ENCODE data around the gene FGR.
A peak's percentile ranks its signal among the peaks of the same experiment; 100 is the strongest.

Gene FGR

DNA sequence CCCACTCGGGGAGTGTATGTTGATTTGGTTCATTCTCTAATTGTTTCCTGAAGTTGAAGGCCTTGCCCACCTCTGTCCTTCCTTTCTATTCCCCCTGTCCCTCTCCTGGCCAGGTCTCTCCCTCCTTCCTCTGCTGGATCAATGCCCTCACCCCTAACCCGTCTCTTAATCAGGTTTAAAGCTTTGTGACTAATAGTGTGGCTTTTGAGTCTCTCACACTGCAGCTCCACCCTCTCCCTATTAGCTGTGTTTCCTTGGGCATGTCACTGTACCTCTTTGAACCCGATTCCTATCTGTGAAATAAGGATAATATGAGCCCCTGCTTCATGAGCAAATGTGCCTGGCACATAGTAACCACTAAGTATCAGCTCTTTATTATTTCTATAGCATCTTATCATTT lies 51.5 kb downstream of the FGR start:
- TF ChIP-seq, protein P1, sequence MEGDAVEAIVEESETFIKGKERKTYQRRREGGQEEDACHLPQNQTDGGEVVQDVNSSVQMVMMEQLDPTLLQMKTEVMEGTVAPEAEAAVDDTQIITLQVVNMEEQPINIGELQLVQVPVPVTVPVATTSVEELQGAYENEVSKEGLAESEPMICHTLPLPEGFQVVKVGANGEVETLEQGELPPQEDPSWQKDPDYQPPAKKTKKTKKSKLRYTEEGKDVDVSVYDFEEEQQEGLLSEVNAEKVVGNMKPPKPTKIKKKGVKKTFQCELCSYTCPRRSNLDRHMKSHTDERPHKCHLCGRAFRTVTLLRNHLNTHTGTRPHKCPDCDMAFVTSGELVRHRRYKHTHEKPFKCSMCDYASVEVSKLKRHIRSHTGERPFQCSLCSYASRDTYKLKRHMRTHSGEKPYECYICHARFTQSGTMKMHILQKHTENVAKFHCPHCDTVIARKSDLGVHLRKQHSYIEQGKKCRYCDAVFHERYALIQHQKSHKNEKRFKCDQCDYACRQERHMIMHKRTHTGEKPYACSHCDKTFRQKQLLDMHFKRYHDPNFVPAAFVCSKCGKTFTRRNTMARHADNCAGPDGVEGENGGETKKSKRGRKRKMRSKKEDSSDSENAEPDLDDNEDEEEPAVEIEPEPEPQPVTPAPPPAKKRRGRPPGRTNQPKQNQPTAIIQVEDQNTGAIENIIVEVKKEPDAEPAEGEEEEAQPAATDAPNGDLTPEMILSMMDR (IDR thresholded peaks at IDR 0.05), result no peak
- Histone ChIP-seq H3K4me3 (no peak overlapping the region), H3K27ac (peak overlapping the region; percentile 84 to 97), H3K9me3 (no peaks in the 10 kb centered on the region), H3K4me1 (peaks cover 0 to 89% (median 52%) of the 10 kb centered on the region in 4 donors), H3K27me3 (no peaks in the 10 kb centered on the region), H3K36me3 (no peaks in the 10 kb centered on the region)
- intact Hi-C loops (cut with DNase I; ENCODE audit: low total_unique reads), result loop anchor here (2.0 kb wide), 1 partner anchor 13 kb away; no protein-coding TSS in a partner anchor
- DNase-seq, result no peak

DNA sequence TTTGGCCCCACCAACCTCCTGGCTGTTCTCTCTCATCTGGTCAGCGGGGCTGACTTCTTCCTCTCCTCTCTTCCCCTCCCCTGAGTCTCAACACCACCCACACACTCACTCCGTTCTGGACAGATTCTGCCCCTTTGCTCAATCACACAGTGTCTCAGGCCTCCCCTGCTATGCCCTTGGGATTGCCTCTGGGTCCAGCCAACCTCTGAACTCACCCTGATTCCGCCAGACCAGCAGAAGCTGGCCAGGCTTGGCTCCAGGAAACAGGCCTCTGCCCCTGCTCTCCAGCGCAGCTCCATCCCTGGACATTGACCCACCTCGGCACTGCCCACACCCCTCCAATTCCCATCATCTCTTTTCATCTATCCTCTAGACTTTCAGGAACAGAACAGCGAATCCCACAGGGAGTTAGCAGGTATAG lies 53.2 kb downstream of the FGR start:
- intact Hi-C loops (cut with DNase I; ENCODE audit: low total_unique reads), result loop anchor here (2.0 kb wide), 1 partner anchor 15 kb away; no protein-coding TSS in a partner anchor
- Histone ChIP-seq H3K4me1 (peaks cover 0 to 89% (median 53%) of the 10 kb centered on the region in 4 donors), H3K9me3 (no peaks in the 10 kb centered on the region), H3K27me3 (no peaks in the 10 kb centered on the region), H3K4me3 (no peak overlapping the region), H3K36me3 (no peaks in the 10 kb centered on the region), H3K27ac (peak overlapping the region; percentile 84 to 97)
- DNase-seq, result peak; percentile 76 to 91
- TF ChIP-seq, protein P1 (IDR thresholded peaks at IDR 0.05), result no peak

DNA sequence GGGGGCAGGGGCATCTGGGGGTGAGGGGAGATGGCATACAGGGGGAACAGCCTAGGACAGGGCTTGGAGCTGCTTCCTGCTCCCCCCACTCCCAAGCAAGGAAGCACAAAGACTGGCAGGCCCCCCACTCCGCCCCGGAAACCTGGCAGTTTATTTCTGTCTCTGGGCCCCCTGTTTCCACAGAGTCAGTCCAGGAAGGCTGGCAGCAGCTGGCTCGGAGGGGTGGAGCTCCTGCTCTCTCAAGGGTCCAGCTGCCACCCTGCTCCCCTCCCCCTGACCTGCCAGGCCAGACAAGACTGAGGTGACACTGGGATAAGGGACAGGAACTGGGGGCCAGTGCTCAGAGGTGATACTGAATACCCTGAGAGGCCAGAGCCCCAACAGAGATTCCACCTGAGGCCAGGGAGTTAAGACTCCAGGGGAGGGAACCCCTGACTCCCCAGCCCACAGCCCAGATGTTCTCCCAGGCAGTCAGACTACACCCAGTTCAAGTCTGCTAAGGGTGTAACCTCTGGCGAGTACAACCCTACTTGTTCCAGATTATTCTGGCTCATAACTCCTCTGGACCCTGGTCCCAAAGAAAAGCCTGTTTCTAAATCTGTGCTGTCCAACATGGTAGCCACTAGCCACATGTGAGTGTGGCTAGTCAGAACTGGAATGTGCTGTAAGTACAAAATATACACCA lies 57.3 kb downstream of the FGR start:
- intact Hi-C loops (cut with DNase I; ENCODE audit: low total_unique reads), result no loop called here
- TF ChIP-seq, protein P1 (IDR thresholded peaks at IDR 0.05), result no peak
- Histone ChIP-seq H3K27ac (peak overlapping the region; percentile 97 to 99), H3K4me3 (no peak overlapping the region), H3K4me1 (peaks cover 0 to 95% (median 78%) of the 10 kb centered on the region in 4 donors), H3K27me3 (no peaks in the 10 kb centered on the region), H3K9me3 (no peaks in the 10 kb centered on the region), H3K36me3 (no peaks in the 10 kb centered on the region)
- no peak for DNase-seq

DNA sequence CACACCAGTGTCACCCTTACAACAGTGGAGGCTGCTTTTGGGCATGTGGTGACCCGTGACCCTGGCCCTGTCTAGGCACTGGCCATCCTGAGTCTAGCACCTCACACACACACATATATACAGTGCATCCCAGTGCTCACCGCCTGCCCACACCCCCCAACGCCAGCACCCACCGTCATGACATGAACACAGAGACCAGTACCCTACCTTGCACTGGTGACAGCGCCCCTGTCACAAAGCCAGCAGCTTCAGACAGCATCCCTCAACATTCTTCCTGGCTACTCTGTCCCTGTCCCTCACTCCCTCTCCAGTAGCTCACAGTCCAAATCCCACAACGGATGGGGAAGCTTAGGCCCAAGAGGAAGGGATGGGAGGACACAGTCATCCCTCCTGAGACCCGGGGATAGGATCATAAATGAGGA lies 58.2 kb downstream of the FGR start:
- Histone ChIP-seq H3K9me3 (no peaks in the 10 kb centered on the region), H3K27me3 (no peaks in the 10 kb centered on the region), H3K4me1 (peaks cover 0 to 95% (median 78%) of the 10 kb centered on the region in 4 donors), H3K27ac (peak overlapping the region; percentile 97 to 99), H3K4me3 (no peak overlapping the region), H3K36me3 (no peaks in the 10 kb centered on the region)
- DNase-seq, result no peak
- intact Hi-C loops (cut with DNase I; ENCODE audit: low total_unique reads), result no loop called here
- TF ChIP-seq, protein P1 (IDR thresholded peaks at IDR 0.05), result no peak

DNA sequence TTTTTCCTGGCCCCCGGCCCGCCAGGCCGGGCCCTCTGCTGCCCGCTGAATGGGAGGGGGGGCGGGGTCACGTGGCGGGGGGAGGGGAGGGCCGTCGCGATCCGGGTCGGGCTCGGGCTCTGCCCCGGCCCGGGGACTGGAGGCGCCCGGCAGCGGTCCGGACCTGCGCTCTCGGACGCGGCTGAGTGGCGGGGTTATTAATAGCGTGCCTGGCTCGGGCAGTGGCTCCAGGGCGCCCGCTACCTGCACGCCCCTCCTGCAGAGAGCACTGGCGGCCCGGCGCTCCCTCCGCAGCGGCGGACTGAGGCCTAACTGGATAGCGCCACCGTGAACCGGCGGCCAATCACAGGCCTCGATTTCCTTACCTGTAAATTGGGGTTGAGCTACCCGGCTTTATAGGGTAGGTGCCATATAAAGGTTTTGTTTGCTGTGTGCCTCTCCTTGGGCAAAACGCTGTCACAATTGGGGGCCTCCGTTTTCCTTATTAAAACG lies 59.1 kb downstream of the FGR start:
- TF ChIP-seq, protein P1 (IDR thresholded peaks at IDR 0.05), result no peak
- H3K27me3 ChIP-seq, result no peaks in the 10 kb centered on the region
- H3K27ac ChIP-seq, result peak overlapping the region; percentile 97 to 99
- peaks cover under 1 to 95% (median 80%) of the 10 kb centered on the region in 4 donors for H3K4me1 ChIP-seq
- intact Hi-C loops (cut with DNase I; ENCODE audit: low total_unique reads), result no loop called here
- peak; percentile 68 to 93 for DNase-seq
- H3K4me3 ChIP-seq, result peak overlapping the region; percentile 49 to 61
- no peaks in the 10 kb centered on the region for H3K36me3 ChIP-seq
- H3K9me3 ChIP-seq, result no peaks in the 10 kb centered on the region

All from tibial artery (tissue), 4 donors.